Naive B cell (primary cell): ENCODE results near the gene PCDH1. TPM values are rescaled to one million over a fixed set of nuclear protein-coding genes. Genes with fewer than 3 reads are reported as not detected.
"Not testable (repeated sequence)": the region's sequence is repeated elsewhere in the genome, so short reads cannot be mapped to it uniquely, and the experiment has no call there.

Experiments
- ATAC-seq, 2 donors: fragments of 150-1000 bp; cut with Tn5 transposase; 2 replicates each; pipeline ENCODE4 v1.10.0; 2021; ENCODE audit warnings: low read depth in 2 of 2, mild to moderate bottlenecking in 2 of 2, moderate library complexity in 2 of 2
- DNase-seq: peaks from one replicate; pipeline ENCODE4 v3.0.0; 2022
- H3K27ac Mint-ChIP-seq, 6 donors: one replicate each; pipeline ENCODE4 v1.8.0; 2020 to 2022; ENCODE audit warnings: mild to moderate bottlenecking in 6 of 6, mixed read lengths in 6 of 6, moderate library complexity in 5 of 6, inconsistent platforms in 2 of 6
- H3K27me3 Mint-ChIP-seq, 3 donors: one replicate each; pipeline ENCODE4 v1.8.0; 2021 to 2022; ENCODE audit warnings: mixed read lengths in 3 of 3, mild to moderate bottlenecking in 1 of 3
- H3K36me3 Mint-ChIP-seq, 2 donors: one replicate each; pipeline ENCODE4 v1.8.0; 2020 to 2022; ENCODE audit warnings: mixed read lengths in 2 of 2, inconsistent platforms in 1 of 2, mild to moderate bottlenecking in 1 of 2
- H3K4me1 Mint-ChIP-seq, 3 donors: one replicate each; pipeline ENCODE4 v1.8.0; 2020 to 2022; ENCODE audit warnings: mixed read lengths in 3 of 3, inconsistent platforms in 1 of 3, mild to moderate bottlenecking in 1 of 3, moderate library complexity in 1 of 3
- H3K4me3 Mint-ChIP-seq, 8 donors: one replicate each; pipeline ENCODE4 v1.8.0; 2020 to 2022; ENCODE audit warnings: mild to moderate bottlenecking in 8 of 8, mixed read lengths in 8 of 8, moderate library complexity in 8 of 8, inconsistent platforms in 2 of 8
- H3K9me3 Mint-ChIP-seq, 7 donors: one replicate each; pipeline ENCODE4 v1.8.0; 2020 to 2022; ENCODE audit warnings: mixed read lengths in 7 of 7, mild to moderate bottlenecking in 5 of 7, inconsistent platforms in 2 of 7, moderate library complexity in 1 of 7
- polyA plus RNA-seq, 6 donors: library from polyadenylated mRNA; unstranded; fragments of 300-500 nt; fragmentation: Illumina TruSeq; gene quantifications; one replicate each; pipeline ENCODE4 v1.2.3, GENCODE V29; 2021; ENCODE audit warnings: low read depth in 6 of 6

The PCDH1 gene
- polyA plus RNA-seq, 6 donors from 2014 or later, result not detected

DNA sequence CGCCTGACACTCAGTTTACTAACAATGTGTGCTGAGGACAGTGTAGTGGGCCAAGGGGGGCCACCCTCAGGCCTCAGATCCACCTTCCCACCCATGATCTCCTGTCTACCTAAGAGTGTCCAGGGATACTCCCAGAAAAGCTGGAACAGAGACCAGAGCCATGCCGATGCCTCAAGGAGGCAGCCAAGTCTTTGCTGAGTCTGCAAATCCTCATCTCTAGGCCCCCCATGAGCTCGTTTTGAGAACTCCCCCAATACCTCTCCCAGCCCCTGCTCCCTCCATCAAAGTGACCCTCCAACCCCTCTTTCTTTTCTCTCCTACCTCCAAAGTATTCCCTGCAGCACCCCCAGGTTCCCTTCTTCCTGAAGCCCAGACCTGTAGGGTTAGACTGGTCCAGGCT is 53.5 kb downstream of the PCDH1 start:
- no peaks in the 10 kb centered on the region for H3K9me3 Mint-ChIP-seq
- H3K4me3 Mint-ChIP-seq, result no peak overlapping the region
- DNase-seq (no peak), ATAC-seq (no peak)
- H3K4me1 Mint-ChIP-seq, result no peaks in the 10 kb centered on the region
- peaks cover 4 to 40% (median 31%) of the 10 kb centered on the region in 3 donors for H3K27me3 Mint-ChIP-seq
- no peaks in the 10 kb centered on the region for H3K36me3 Mint-ChIP-seq
- H3K27ac Mint-ChIP-seq, result peak overlapping the region in 1 of 6 donors; percentile 47

DNA sequence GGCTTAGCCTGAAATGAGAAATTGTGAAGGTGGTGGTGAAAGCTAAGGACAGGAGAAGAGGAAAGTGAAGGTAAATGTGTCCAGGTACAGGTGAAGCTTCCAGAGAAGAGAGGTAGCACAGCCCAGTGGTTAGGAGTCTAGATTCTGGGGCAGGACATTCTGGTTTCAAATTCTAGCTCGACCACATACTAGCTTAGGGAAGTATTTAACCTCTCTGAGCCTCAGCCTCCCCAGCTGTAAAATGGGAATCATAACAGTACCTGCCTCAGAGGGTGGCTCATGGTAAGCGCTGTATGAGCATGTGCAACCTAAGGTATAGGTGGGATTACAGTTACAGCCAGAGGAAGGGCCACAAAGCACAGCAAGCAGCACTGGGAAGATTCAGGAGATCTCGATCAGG is 55.2 kb downstream of the PCDH1 start:
- DNase-seq, result no peak
- Mint-ChIP-seq H3K36me3 (no peaks in the 10 kb centered on the region), H3K27ac (no peak overlapping the region), H3K4me1 (no peaks in the 10 kb centered on the region), H3K27me3 (peaks cover 12 to 50% (median 32%) of the 10 kb centered on the region in 3 donors), H3K4me3 (no peak overlapping the region), H3K9me3 (no peaks in the 10 kb centered on the region)
- no peak for ATAC-seq

DNA sequence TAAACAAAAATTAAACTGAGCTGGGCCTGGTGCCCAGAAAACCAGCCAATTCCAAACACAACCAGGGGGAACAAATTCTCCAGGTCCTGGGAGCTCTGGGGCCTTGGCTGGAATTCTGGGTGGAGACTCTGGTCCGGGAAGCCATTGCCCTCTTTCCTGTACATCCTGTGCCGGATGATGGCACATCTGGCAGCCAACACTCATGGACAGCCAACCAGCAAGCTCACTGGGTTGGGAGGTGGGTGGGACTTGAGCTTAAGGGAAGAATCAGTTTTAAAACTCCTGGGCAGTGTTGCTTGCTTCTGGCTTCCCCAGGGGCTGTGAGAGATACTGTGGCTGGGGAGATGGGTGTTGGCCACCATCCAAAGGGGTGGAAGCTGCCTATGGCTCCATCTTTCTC is 56.1 kb downstream of the PCDH1 start:
- no peak for DNase-seq
- ATAC-seq, result no peak
- Mint-ChIP-seq H3K4me1 (no peaks in the 10 kb centered on the region), H3K9me3 (no peaks in the 10 kb centered on the region), H3K27me3 (peaks cover 14 to 55% (median 38%) of the 10 kb centered on the region in 3 donors), H3K4me3 (no peak overlapping the region), H3K27ac (no peak overlapping the region), H3K36me3 (no peaks in the 10 kb centered on the region)

DNA sequence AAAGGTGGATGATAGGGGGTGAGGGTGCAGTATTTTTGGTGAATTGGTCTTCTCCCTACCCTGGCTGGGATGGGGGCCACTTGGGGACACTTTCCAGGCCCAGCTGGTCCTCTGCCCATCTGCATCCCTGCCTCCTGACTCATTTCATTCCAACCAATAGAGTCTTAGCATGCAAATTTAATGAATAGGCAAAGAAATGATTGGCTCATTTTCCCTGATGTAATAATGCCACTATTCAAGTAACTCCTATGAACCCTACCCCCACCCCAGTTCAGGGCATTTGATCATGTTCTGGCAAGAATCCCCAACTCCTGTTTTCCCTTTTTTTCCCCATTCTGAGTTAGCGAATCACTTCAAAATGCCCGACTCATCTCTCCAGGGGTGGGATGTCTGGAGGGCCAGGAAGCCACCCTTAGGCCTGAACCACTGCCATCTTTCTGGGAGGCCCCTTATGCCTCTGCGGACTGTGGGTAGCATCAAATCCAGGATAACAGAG is 56.7 kb downstream of the PCDH1 start:
- Mint-ChIP-seq H3K27me3 (peaks cover 18 to 60% (median 43%) of the 10 kb centered on the region in 3 donors), H3K4me1 (no peaks in the 10 kb centered on the region), H3K4me3 (no peak overlapping the region), H3K36me3 (no peaks in the 10 kb centered on the region), H3K9me3 (no peaks in the 10 kb centered on the region), H3K27ac (no peak overlapping the region)
- DNase-seq, result no peak
- ATAC-seq, result no peak

DNA sequence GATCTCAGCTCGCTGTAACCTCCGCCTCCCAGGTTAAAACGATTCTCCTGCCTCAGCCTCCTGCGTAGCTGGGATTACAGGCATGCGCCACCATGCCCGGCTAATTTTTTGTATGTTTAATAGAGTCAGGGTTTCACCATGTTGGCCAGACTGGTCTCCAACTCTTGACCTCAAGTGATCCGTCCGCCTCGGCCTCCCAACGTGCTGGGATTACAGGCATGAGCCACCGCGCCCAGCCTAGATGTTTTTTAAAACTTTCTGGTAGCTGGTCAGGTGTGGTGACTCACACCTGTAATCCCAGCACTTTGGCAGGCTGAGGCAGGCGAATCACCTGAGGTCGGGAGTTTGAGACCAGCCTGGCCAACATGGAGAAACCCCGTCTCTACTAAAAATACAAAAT is 57.5 kb downstream of the PCDH1 start:
- peak overlapping the region in 1 of 6 donors; percentile 73 for H3K27ac Mint-ChIP-seq
- not testable (repeated sequence) for ATAC-seq

DNA sequence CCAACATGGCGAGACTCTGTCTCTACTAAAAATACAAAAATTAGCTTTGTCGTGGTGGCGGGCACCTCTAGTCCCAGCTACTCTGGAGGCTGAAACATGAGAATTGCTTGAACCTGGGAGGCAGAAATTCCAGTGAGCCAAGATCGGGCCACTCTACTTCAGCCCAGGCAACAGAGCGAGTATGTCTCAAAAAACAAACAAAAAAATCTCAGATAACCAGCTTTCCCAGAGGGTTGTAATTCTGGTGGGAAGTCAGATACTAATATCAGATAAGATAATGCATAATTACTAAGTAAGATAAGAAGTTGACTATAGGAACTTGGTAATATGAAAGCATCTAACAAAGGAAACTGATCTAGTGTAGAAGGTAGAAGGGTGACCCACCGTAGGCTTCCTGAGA is 60.6 kb downstream of the PCDH1 start:
- ATAC-seq (no peak), DNase-seq (no peak)
- peaks cover 0 to under 1% (median 0%) of the 10 kb centered on the region in 3 donors for H3K4me1 Mint-ChIP-seq
- no peak overlapping the region for H3K27ac Mint-ChIP-seq
- H3K36me3 Mint-ChIP-seq, result no peaks in the 10 kb centered on the region
- peaks cover 25 to 64% (median 46%) of the 10 kb centered on the region in 3 donors for H3K27me3 Mint-ChIP-seq
- H3K4me3 Mint-ChIP-seq, result no peak overlapping the region
- no peaks in the 10 kb centered on the region for H3K9me3 Mint-ChIP-seq

More for the DNA sequence above, 57.5 kb downstream of the PCDH1 start:
- not testable (repeated sequence) for DNase-seq, H3K36me3 Mint-ChIP-seq, H3K4me3 Mint-ChIP-seq, H3K4me1 Mint-ChIP-seq, H3K9me3 Mint-ChIP-seq
- H3K27me3 Mint-ChIP-seq, result peaks cover 23 to 60% (median 43%) of the 10 kb centered on the region in 3 donors

DNA sequence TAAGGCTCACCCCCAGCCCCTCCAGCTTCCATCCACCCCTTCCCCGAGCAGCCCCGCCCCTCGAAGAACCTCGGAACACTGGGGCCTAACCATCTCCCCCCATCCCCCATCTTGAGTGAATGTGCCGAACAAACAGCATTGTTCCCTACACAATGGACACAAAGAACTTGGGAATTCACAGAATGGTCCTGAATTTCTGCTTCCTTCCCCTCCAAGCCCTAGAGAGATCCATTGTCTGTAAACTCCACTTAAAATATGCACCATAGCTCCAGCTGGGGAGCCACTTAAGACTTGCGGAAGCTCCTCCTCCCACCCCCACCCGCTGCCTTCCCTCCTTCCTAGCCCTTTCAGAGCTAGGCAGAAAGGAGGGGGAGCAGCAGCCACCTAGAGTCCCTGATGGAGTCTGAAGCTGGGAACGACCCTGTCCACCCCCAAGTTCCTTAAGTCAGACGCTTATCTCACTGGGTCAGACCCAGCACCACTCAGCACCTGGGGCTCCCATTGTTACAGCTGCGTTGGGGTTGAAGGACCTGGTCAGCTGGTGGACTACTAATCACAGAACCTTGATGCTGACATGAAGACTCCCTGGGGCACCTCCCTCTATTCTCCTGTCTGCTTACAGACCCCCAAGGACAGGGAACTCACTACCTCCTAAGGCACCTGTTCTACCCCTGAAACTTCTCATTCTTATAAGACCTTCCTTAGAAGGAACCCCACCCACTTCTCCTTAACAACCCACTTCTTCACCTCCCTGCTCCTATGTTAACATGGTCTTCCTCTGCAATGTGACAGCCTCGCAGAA is 61.4 kb downstream of the PCDH1 start:
- no peak for DNase-seq

DNA sequence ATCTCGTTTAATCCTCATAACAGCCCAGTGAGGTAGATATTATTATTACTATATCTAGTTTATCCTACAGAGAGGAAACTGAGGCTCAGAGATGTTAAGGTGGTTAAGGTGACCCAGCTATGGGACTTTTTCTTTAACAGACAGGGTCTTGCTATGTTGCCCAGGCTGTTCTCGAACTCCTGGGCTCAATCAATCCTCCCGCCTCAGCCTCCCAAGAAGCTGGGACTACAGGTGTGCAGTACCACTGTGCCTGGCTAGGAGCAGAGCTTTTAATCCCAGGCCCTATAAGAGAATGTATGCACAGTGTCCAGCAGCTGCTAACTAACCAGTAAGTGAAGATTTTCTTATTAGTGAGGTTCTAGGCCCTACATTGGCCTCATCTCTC is 62.4 kb downstream of the PCDH1 start:
- H3K9me3 Mint-ChIP-seq, result no peaks in the 10 kb centered on the region
- no peak overlapping the region for H3K27ac Mint-ChIP-seq
- H3K4me3 Mint-ChIP-seq, result no peak overlapping the region
- H3K36me3 Mint-ChIP-seq, result no peaks in the 10 kb centered on the region
- H3K27me3 Mint-ChIP-seq, result peaks cover 33 to 80% (median 65%) of the 10 kb centered on the region in 3 donors
- no peak for DNase-seq
- peaks cover 3 to 11% (median 4%) of the 10 kb centered on the region in 3 donors for H3K4me1 Mint-ChIP-seq
- no peak for ATAC-seq

More for the DNA sequence above, 61.4 kb downstream of the PCDH1 start:
- ATAC-seq, result no peak
- Mint-ChIP-seq H3K9me3 (no peaks in the 10 kb centered on the region), H3K27me3 (peaks cover 24 to 69% (median 55%) of the 10 kb centered on the region in 3 donors), H3K36me3 (no peaks in the 10 kb centered on the region), H3K27ac (peak overlapping the region in 2 of 6 donors; percentile 24 to 55), H3K4me1 (peaks cover 0 to 8% (median 0%) of the 10 kb centered on the region in 3 donors), H3K4me3 (no peak overlapping the region)

DNA sequence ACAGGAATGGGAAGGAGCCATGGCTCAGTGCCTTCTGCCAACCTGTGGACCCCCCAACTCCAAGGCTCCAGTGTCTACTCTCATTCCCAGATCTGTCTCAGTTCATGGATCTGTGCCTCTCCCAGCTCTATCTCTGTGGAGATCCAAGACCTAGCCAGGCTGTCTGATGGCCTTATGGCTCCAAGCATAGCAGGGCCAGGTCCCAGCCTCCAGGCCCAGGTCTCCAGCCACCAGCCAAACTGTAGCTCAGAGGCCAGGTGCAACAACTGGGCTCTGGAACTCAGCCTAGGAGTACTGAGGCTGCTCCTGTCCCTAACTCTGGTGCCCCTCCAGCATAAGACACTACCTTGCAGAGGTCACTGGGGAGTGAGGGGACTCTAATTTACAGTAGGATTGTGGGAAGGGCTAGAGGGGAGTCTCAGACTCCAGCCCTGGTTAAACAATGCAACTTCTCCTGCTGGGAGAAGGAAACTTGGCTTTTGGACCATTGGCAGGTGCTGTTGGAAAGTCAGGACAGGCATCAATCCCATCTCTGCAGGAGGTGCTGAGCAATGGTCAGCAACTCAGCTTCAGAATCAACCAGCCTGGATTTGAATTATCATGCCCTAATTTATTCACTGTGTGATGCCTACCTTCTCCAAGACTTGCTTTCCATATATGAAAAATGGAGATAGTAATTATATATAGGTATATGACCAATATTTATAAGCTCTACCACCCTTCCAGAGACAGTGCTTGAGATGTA is 63.0 kb downstream of the PCDH1 start:
- no peak for ATAC-seq

DNA sequence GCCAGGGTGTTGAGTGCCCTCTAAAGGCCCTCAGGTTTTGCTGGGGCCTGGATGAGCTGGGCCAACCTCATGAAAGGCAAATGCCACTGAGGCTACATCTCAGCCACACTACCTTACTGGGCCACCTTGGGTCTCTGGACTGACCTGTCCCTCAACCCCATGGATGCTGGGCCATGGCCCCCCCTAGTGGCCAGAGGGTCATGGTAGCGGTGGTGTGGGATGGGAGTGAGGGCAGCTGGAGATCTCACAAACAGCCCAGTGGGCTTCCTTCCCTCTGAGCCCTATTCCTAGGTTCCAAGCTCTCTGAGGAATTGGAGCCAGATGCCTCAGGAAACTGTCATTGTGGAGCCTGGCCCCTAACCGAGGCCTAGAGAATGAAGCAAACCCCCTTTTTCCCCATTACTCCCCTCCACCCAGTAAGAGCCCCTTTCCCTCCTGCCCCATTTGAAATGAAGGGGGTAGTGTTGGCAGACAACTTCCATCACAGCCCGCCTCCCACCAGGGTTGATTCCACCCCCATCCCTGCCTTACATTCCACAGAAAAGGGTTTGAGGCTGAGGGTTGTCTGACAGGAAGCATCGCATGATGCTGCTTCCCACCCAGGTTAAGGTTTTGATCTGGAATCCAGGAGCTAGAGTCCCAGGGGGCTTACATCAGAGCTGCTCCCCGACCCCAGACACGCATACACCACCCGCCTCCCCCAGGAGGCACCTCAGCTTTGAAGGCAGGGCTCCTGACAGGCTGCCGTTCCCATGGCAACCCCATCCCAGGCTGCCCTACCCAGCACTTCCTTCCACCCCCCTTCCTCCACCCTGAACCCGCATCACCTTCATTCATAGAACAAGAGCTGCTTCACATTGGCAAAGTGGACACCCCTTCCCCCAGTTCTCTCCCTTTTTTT is 63.9 kb downstream of the PCDH1 start:
- no peak for ATAC-seq
- Mint-ChIP-seq H3K4me3 (no peak overlapping the region), H3K36me3 (no peaks in the 10 kb centered on the region), H3K4me1 (peaks cover 3 to 11% (median 4%) of the 10 kb centered on the region in 3 donors), H3K27me3 (peaks cover 44 to 73% (median 65%) of the 10 kb centered on the region in 3 donors), H3K27ac (no peak overlapping the region), H3K9me3 (no peaks in the 10 kb centered on the region)
- DNase-seq, result peak; percentile 3

More for the DNA sequence above, 63.0 kb downstream of the PCDH1 start:
- Mint-ChIP-seq H3K4me3 (no peak overlapping the region), H3K27me3 (peaks cover 39 to 79% (median 66%) of the 10 kb centered on the region in 3 donors), H3K4me1 (peaks cover 3 to 11% (median 4%) of the 10 kb centered on the region in 3 donors), H3K27ac (peak overlapping the region in 1 of 6 donors; percentile 38), H3K36me3 (no peaks in the 10 kb centered on the region), H3K9me3 (no peaks in the 10 kb centered on the region)
- no peak for DNase-seq

DNA sequence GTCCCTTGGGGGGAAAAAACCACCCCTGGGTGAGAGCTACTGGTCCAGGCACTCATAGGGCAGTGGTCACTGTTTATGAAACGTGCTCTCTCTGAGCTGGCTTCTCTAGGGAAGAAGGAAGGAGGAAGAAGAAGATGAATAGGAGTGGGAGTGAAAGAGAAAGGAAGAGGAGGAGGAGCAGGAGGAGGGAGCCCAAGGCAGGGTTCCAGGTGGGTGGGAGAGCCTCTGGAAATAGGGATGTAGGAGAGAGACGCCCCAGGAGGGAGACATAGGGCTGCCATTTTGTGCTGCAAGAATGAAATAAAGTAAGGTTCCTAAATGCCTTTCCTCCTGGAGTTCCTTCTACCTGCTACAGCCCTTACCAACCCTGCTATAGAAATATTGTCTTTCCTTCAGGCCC is 65.7 kb downstream of the PCDH1 start:
- H3K4me3 Mint-ChIP-seq, result peak overlapping the region in 1 of 8 donors; percentile 11
- peaks cover 3 to 11% (median 4%) of the 10 kb centered on the region in 3 donors for H3K4me1 Mint-ChIP-seq
- H3K27me3 Mint-ChIP-seq, result peaks cover 54 to 78% (median 69%) of the 10 kb centered on the region in 3 donors
- DNase-seq (no peak), ATAC-seq (no peak)
- H3K9me3 Mint-ChIP-seq, result no peaks in the 10 kb centered on the region
- no peaks in the 10 kb centered on the region for H3K36me3 Mint-ChIP-seq
- no peak overlapping the region for H3K27ac Mint-ChIP-seq

DNA sequence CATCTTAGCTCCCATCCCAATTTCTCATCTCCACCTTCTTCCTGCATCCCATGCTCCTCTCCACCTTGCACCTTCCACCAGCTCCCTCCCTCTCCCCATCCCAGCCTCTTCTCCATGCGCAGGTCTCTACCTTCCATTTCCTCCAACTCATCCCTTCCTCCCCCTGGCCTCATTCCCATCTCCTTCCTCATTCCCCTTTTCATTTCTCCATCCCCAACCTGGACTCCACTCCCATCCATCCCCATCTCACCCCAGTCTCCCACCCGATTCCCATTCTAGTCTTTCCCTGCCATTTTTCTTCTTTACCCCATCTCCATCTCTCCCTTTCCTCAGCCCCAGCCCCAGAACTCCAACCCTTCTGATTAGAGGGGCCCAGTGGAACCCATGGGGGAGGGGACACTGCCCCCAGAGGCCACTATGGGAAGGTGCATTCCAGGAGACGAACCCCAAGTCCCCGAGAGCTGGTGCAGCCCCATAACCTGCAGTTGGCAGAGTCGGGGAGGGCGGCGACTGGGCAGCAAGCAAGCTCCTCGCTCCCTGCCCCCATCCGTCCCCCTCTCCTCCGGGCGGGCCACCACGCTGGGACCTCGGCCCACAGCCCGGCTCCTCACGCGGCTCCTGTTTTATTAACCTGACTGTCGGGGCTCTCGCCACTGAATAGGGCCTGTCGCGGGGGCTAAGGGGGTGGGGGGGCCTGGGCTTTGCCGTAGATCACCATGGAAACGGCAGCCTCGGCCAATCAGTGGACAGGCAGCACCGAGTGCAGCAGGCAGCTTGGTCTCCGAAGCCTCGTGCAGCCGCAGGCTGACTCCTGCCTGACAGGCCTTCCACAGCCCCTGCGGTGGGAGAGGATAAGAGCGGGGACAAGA is 66.7 kb downstream of the PCDH1 start:
- Mint-ChIP-seq H3K27me3 (peaks cover 54 to 78% (median 70%) of the 10 kb centered on the region in 3 donors), H3K4me3 (no peak overlapping the region), H3K36me3 (no peaks in the 10 kb centered on the region), H3K27ac (peak overlapping the region in 1 of 6 donors; percentile 76), H3K9me3 (no peaks in the 10 kb centered on the region), H3K4me1 (peaks cover 3 to 11% (median 4%) of the 10 kb centered on the region in 3 donors)
- ATAC-seq, result peak; percentile 73 to 83
- peak; percentile 6 for DNase-seq
